Astrocyte (in vitro differentiated cells and primary cell): ENCODE data around the gene CDSN. TPM values are rescaled to one million over a fixed set of nuclear protein-coding genes. Genes with fewer than 3 reads are reported as not detected.

Experiments
- DNase-seq: peaks from one replicate; pipeline ENCODE4 v3.0.0-alpha.2; 2010; ENCODE audit warnings: low read depth
- FAIRE-seq: peaks from 2 replicates; lab custom pipeline; 2011; peaks lifted over from hg19 to GRCh38; lab: Jason Lieb, UNC
- H2AFZ ChIP-seq: 2 replicates; pipeline ENCODE4 v1.6.0; 2012; ENCODE audit warnings: low read depth, low read length, inconsistent platforms
- H3K27ac ChIP-seq: 2 replicates; pipeline ENCODE4 v1.5.1; 2011; ENCODE audit warnings: low read depth, low read length, inconsistent platforms
- H3K27me3 ChIP-seq: 2 replicates; pipeline ENCODE4 v1.6.0; 2011; ENCODE audit warnings: low read length, inconsistent platforms; ENCODE audit not compliant: insufficient read depth
- H3K36me3 ChIP-seq: 2 replicates; pipeline ENCODE4 v1.5.1; 2011; ENCODE audit warnings: low read length, inconsistent platforms; ENCODE audit not compliant: insufficient read depth
- H3K4me1 ChIP-seq: 2 replicates; pipeline ENCODE4 v1.5.1; 2011; ENCODE audit warnings: low read length, inconsistent platforms; ENCODE audit not compliant: insufficient read depth
- H3K4me2 ChIP-seq: 2 replicates; pipeline ENCODE4 v1.6.0; 2012; ENCODE audit warnings: low read length, inconsistent platforms
- H3K4me3 ChIP-seq: 2 replicates; pipeline ENCODE4 v1.5.1; 2011; ENCODE audit warnings: low read depth, mild to moderate bottlenecking, low read length, inconsistent platforms; ENCODE audit not compliant: insufficient read depth
- H3K79me2 ChIP-seq: 2 replicates; pipeline ENCODE4 v1.6.0; 2012; ENCODE audit warnings: mild to moderate bottlenecking, low read length, inconsistent platforms; ENCODE audit not compliant: insufficient read depth
- H3K9ac ChIP-seq: 2 replicates; pipeline ENCODE4 v1.6.0; 2012; ENCODE audit warnings: mild to moderate bottlenecking, low read length, inconsistent platforms
- H3K9me3 ChIP-seq: 2 replicates; pipeline ENCODE4 v1.5.1; 2012; ENCODE audit warnings: low read depth, mild to moderate bottlenecking, low read length, inconsistent platforms; ENCODE audit not compliant: insufficient read depth
- H4K20me1 ChIP-seq: 2 replicates; pipeline ENCODE4 v1.6.0; 2012; ENCODE audit warnings: low read length, inconsistent platforms; ENCODE audit not compliant: insufficient read depth
- H3K27ac Mint-ChIP-seq: one replicate; pipeline ENCODE4 v1.8.0; 2021; ENCODE audit warnings: mild to moderate bottlenecking, mixed read lengths; ENCODE audit not compliant: unreplicated experiment
- H3K27me3 Mint-ChIP-seq: one replicate; pipeline ENCODE4 v1.8.0; 2021; ENCODE audit warnings: low read depth, mixed read lengths; ENCODE audit not compliant: unreplicated experiment
- H3K36me3 Mint-ChIP-seq: one replicate; pipeline ENCODE4 v1.8.0; 2021; ENCODE audit warnings: low read depth, mixed read lengths; ENCODE audit not compliant: unreplicated experiment
- H3K4me1 Mint-ChIP-seq: one replicate; pipeline ENCODE4 v1.8.0; 2021; ENCODE audit warnings: low read depth, mixed read lengths; ENCODE audit not compliant: unreplicated experiment
- H3K4me3 Mint-ChIP-seq: one replicate; pipeline ENCODE4 v1.8.0; 2021; ENCODE audit warnings: mild to moderate bottlenecking, moderate library complexity, mixed read lengths; ENCODE audit not compliant: unreplicated experiment
- H3K9me3 Mint-ChIP-seq: one replicate; pipeline ENCODE4 v1.8.0; 2021; ENCODE audit warnings: mild to moderate bottlenecking, mixed read lengths; ENCODE audit not compliant: unreplicated experiment
- EZH2 ChIP-seq: IDR thresholded peaks from 2 replicates; pipeline ENCODE4 v1.6.1; 2012; ENCODE audit warnings: mild to moderate bottlenecking, low read length, inconsistent platforms; ENCODE audit not compliant: insufficient read depth
- total RNA-seq: library from RNA; stranded (reverse); gene quantifications from 2 replicates; pipeline ENCODE4 v1.2.1, GENCODE V29; 2021
- TF ChIP-seq, protein P1 (sequence below): IDR thresholded peaks from 2 replicates; pipeline ENCODE4 v1.5.1; 2011; ENCODE audit warnings: low read depth, mild to moderate bottlenecking, inconsistent platforms, low read length, moderate library complexity; ENCODE audit not compliant: insufficient read depth

Gene CDSN
- total RNA-seq, 1 donor from 2014 or later = 0.27 TPM

DNA sequence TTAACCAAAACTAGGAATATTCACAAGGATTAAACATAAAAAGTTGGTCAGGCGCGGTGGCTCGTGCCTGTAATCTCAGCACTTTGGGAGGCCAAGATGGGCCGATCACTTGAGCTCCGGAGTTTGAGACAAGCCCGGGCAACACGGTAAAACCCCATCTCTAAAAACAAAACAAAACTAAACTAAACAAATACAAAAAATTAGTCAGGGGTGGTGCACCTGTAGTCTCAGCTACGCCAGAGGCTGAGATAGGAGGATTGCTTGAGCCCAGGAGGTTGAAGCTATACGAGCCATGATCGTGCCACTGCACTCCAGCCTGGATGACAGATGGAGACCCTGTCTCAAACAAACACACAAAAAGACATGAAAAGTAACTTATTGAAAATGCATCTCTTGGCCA, 15.5 kb upstream of the CDSN start:
- Histone ChIP-seq H3K27me3 (no peaks in the 10 kb centered on the region), H3K9me3 (no peaks in the 10 kb centered on the region), H3K79me2 (no peaks in the 10 kb centered on the region), H2AFZ (no peak overlapping the region), H3K4me1 (no peaks in the 10 kb centered on the region), H3K4me2 (no peak overlapping the region), H3K9ac (no peak overlapping the region), H4K20me1 (no peaks in the 10 kb centered on the region), H3K27ac (no peak overlapping the region), H3K36me3 (no peaks in the 10 kb centered on the region), H3K4me3 (no peak overlapping the region)
- no peak for FAIRE-seq
- DNase-seq = no peak
- Mint-ChIP-seq H3K9me3 (no peaks in the 10 kb centered on the region), H3K4me1 (peaks cover 7% of the 10 kb centered on the region), H3K27ac (no peak overlapping the region), H3K27me3 (no peaks in the 10 kb centered on the region), H3K4me3 (peak overlapping the region; percentile 14), H3K36me3 (peaks cover 2% of the 10 kb centered on the region)
- TF ChIP-seq EZH2 = no peak
- TF ChIP-seq, protein P1, sequence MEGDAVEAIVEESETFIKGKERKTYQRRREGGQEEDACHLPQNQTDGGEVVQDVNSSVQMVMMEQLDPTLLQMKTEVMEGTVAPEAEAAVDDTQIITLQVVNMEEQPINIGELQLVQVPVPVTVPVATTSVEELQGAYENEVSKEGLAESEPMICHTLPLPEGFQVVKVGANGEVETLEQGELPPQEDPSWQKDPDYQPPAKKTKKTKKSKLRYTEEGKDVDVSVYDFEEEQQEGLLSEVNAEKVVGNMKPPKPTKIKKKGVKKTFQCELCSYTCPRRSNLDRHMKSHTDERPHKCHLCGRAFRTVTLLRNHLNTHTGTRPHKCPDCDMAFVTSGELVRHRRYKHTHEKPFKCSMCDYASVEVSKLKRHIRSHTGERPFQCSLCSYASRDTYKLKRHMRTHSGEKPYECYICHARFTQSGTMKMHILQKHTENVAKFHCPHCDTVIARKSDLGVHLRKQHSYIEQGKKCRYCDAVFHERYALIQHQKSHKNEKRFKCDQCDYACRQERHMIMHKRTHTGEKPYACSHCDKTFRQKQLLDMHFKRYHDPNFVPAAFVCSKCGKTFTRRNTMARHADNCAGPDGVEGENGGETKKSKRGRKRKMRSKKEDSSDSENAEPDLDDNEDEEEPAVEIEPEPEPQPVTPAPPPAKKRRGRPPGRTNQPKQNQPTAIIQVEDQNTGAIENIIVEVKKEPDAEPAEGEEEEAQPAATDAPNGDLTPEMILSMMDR = no peak

DNA sequence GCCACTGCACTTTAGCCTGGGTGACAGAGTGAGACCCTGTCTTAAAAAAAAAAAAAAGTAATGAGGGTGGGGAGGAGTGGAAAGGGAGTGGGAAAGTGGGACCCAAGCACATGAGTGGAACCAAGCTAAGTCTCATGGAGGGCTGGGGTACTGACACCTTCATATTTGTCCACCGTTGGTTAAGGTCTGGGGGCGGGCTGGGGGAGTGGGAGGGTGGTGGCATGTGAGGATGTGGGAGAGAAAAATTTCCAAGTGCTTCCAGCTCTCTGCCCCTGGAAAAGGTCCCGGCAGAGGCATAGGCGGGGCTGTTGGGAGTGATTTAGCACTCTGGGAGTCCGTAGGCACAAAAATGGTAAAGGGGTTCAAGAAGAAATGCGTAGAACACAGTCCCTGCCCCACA, 12.6 kb upstream of the CDSN start:
- no peak for TF ChIP-seq EZH2
- TF ChIP-seq, protein P1 = no peak
- Mint-ChIP-seq H3K9me3 (no peaks in the 10 kb centered on the region), H3K27me3 (no peaks in the 10 kb centered on the region), H3K4me1 (no peaks in the 10 kb centered on the region), H3K4me3 (no peak overlapping the region), H3K36me3 (peaks cover 6% of the 10 kb centered on the region), H3K27ac (no peak overlapping the region)
- no peaks in the 10 kb centered on the region for H3K36me3 ChIP-seq
- H2AFZ ChIP-seq = no peak overlapping the region
- no peaks in the 10 kb centered on the region for H3K79me2 ChIP-seq
- H4K20me1 ChIP-seq = no peaks in the 10 kb centered on the region
- no peak overlapping the region for H3K4me3 ChIP-seq
- H3K9me3 ChIP-seq = no peaks in the 10 kb centered on the region
- FAIRE-seq (no peak), DNase-seq (no peak)
- no peaks in the 10 kb centered on the region for H3K4me1 ChIP-seq
- no peak overlapping the region for H3K4me2 ChIP-seq
- no peak overlapping the region for H3K9ac ChIP-seq
- H3K27ac ChIP-seq = no peak overlapping the region
- H3K27me3 ChIP-seq = no peaks in the 10 kb centered on the region

DNA sequence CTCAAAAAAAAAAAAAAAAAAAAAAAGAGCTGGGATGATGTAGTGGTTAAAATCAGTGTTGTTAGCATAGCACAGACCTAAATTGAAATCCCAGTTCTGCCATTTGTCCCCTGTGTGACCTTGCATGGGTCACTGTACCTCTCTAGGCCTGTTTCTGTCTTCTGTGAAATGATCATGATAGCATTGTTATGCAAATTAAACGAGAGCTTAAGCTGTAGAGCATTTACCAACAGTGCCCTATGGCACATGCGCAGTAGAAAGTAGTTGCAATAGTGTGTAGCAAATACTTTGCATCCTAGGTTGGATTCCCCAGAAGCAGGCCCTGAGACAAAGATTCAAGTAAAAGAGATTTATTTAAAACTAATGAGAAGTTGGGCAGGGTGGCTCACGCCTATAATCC, 11.3 kb upstream of the CDSN start:
- no peak overlapping the region for H3K27ac Mint-ChIP-seq
- no peak for FAIRE-seq
- no peaks in the 10 kb centered on the region for H3K27me3 Mint-ChIP-seq

More for the DNA sequence above, 11.3 kb upstream of the CDSN start:
- TF ChIP-seq EZH2 = no peak
- TF ChIP-seq, protein P1 = no peak
- no peaks in the 10 kb centered on the region for H3K9me3 Mint-ChIP-seq
- no peak for DNase-seq
- no peaks in the 10 kb centered on the region for H3K27me3 ChIP-seq
- H3K9ac ChIP-seq = no peak overlapping the region
- H3K27ac ChIP-seq = no peak overlapping the region
- peaks cover 4% of the 10 kb centered on the region for H3K4me1 Mint-ChIP-seq
- H3K4me3 Mint-ChIP-seq = no peak overlapping the region
- H3K36me3 Mint-ChIP-seq = peaks cover 5% of the 10 kb centered on the region
- no peaks in the 10 kb centered on the region for H3K79me2 ChIP-seq
- H3K4me3 ChIP-seq = no peak overlapping the region
- H3K36me3 ChIP-seq = no peaks in the 10 kb centered on the region
- H3K9me3 ChIP-seq = no peaks in the 10 kb centered on the region
- H3K4me2 ChIP-seq = no peak overlapping the region
- no peaks in the 10 kb centered on the region for H4K20me1 ChIP-seq
- H2AFZ ChIP-seq = no peak overlapping the region
- no peaks in the 10 kb centered on the region for H3K4me1 ChIP-seq
